GM21528 (cell line): ENCODE results near the gene LHFPL2.

Experiments
- ATAC-seq: cut with Tn5 transposase; IDR thresholded peaks from one replicate; pipeline ENCODE4 v1.9.1; 2021; ENCODE audit warnings: mild to moderate bottlenecking, moderate library complexity; ENCODE audit not compliant: unreplicated experiment, low FRiP score

The LHFPL2 gene

DNA sequence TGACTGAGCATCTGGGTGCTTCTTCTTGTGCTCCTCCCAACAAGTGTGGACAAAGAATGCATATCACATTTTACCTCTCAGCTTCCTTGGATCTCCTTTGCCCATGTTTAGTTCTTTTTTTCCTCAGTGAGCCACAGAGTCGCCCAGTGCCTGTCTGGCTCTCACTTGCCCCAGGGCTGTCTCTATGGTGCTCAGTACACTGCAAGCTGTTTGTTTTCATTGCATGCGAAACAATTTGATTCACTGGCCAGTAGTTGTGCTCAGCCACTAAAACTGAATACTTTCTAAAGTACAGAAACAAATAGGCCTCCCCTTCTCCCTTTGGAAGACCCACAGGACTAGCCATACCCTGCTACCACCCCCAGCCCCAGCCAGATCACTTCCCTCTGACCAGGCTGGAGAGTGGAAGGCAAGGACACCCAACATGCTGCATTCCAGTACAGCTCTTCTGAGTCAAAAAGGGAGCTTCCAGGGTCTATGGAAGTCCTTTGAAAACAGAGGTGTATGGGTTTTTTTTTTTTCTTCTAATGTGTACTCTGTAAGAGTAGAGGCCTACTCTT lies 3.8 kb downstream of the LHFPL2 start:
- no peak for ATAC-seq

- ATAC-seq = no peak
Observed at GRCh38 chr5:78644129-78644528, 4.4 kb downstream of the LHFPL2 start.

GRCh38 chr5:78642701-78643100 lies 5.9 kb downstream of the LHFPL2 start:
- ATAC-seq = no peak

GRCh38 chr5:78640662-78641474 lies 7.7 kb downstream of the LHFPL2 start:
- no peak for ATAC-seq

- no peak for ATAC-seq
Observed at GRCh38 chr5:78639791-78640190, 8.8 kb downstream of the LHFPL2 start.

GRCh38 chr5:78638973-78639669 lies 9.5 kb downstream of the LHFPL2 start:
- no peak for ATAC-seq

DNA sequence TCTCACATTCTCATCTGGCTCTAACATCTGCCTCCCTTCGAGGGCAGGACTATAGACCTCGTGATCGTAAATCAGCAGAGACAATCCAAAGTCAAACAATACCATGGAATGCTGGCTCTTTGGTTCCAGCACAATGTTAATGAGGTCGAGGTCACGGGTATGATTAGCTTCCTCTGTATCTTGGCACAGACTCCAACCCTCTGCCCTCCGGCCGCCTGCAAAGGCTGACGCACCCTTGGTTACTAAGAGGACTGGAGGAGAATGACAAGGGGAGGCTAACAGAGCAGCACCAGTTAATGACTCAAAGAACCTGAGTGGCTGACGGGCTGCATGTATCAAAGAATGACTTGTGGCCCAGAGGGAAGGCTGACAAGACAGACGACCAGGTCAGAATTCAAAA lies 10.1 kb downstream of the LHFPL2 start:
- no peak for ATAC-seq

- no peak for ATAC-seq
Observed at GRCh38 chr5:78637468-78637867, 11.1 kb downstream of the LHFPL2 start.

DNA sequence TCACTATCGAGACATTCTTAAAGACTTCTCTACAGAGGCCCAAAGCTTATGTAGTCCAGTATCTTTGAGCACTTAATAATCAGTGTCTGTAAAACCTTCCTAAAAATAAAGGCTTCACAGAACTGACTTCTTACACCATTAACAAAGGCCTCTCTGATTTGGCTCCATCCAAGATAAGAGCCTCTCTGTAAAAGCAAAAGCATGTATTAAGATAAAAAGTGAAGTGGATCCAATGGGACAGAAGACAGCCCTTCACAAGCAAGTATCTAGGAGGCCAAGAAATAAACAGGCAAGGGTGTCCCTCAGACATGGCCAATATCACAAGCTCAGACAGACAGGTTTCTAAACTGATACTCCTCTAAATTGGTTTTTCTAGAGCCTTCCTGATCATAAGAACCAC lies 11.9 kb downstream of the LHFPL2 start:
- no peak for ATAC-seq

DNA sequence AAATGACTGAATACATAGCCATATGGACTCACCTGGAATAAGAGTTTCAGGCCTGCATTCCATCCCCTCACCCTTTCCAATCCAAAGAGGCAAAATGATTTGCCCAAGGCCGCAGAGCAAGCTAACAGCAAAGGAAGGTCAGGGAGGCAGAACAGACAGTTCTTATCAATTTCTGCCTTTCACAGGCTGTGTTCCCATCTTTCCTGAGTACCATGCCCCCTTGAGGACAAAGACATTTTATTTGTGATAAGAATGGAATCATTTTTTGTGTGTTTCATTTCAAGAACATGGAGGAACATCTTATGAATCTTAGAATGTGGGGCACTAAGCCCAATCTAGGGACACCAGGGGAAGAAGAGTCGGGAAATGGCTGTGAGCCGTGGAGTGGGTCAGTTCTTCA lies 13.9 kb downstream of the LHFPL2 start:
- no peak for ATAC-seq

- no peak for ATAC-seq
Observed at GRCh38 chr5:78634229-78634628, 14.3 kb downstream of the LHFPL2 start.

GRCh38 chr5:78633700-78634099 lies 14.9 kb downstream of the LHFPL2 start:
- no peak for ATAC-seq

- no peak for ATAC-seq
Observed at GRCh38 chr5:78632467-78632866, 16.1 kb downstream of the LHFPL2 start.

DNA sequence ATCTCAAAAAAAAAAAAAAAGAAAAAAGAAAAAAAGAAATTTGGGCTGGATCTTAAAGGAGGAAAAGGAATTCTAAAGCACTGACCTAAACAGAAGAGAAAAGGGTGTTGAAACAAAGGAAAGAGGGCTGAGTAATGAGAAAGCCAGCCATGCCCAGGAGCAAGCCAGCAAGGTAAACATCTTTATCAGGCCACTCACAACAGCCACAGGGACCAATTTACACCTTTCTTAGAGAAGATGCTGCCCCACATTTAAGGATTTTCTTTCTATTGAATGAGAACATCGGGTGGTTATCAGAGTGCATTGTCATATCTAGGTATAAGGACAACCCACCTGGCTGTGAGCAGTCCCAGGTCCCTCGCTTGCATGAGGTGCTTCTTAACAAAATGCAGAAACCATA lies 16.6 kb downstream of the LHFPL2 start:
- no peak for ATAC-seq

GRCh38 chr5:78630047-78630446 lies 18.5 kb downstream of the LHFPL2 start:
- ATAC-seq = no peak

GRCh38 chr5:78629624-78630023 lies 18.9 kb downstream of the LHFPL2 start:
- no peak for ATAC-seq

DNA sequence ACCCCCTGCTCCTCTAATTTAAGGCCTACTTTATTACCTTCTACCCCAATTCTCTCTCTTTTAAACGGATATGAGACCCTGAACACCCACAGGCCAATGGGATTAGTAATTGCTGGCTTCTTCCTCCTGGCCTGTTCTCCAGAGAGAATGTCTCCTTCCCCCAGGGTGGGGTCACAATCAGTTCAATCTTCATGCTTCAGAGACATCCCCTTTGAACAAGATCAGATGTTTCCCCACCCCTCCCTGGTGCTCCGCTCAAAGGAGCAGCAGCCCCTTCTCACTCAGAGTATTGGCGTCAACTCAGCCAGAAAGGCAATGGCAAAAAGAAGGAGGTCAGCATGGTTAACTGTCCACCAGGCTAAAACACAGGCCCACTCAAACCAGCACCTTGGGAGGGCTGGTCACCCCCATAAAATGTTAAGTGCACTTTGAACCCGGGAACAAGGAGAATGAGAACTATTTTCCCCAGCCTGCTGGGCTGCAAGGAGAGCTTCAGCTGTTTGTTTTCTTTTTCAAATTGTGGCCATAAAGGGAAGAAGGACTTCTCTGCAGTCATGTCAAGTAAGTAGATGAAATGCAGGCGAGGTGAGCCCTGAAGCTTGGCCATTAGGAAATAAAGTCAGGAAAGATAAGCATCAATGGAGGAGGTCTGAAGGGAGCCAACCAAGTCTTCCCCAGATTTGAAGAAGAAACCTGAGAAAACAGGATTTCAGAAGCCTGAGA lies 20.1 kb downstream of the LHFPL2 start:
- ATAC-seq = no peak

GRCh38 chr5:78627766-78628165 lies 20.8 kb downstream of the LHFPL2 start:
- no peak for ATAC-seq

- ATAC-seq = no peak
Observed at GRCh38 chr5:78627175-78627574, 21.4 kb downstream of the LHFPL2 start.

DNA sequence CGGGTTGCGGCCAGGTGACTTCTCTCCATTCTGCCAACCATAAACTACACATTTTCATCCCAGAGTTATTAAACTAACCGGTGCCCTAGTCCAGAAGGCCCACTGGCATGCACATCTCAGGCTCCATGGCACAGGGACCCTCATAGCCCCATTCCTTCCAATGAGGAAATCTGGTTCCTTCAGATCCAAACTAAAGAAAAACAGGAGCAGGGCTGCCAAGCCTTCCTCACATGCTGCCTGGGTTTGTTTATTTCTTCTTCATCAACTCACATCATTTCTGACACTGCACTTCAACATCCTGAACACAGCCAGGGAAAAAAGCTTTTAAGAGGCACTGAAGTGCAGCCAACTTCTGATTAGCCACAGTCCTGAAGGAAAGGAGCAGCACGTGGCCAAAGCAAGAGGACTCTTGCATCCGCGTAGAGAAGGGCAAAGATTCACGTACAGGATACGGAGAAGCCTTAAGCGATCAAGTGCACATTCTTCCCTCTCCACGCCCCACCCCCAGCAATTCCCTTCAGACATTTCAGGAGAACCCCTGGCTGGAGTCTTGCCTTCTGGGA lies 22.5 kb downstream of the LHFPL2 start:
- ATAC-seq = no peak

DNA sequence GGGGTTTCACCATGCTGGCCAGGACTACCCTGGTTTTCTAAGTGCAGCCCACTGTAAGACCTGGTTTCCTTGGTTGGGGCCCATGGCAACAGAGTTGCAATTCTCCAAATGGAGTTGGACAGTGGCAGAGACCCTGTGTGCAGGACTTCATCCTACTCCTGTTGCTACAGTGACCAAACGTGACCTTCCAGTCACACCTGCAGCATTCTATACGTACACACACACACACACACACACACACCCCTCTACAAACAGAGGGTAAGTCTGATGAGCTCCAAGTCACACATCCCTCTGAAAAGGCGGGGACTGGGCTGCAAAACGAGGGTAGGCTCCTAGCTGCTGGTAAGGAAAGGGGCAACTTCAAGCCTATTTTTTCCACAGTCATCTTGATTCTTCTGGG lies 23.6 kb downstream of the LHFPL2 start:
- no peak for ATAC-seq
